PC-3 (cell line): ENCODE data around the gene DRD2.

Source experiments
- CTCF ChIP-seq: fragments of 300-600 bp; sonication (generic); conservative IDR thresholded peaks from 2 replicates; pipeline ENCODE4 v1.5.1; 2017; ENCODE audit warnings: antibody characterized with exemption, low read depth, mild to moderate bottlenecking, low read length
- EZH2phosphoT487 ChIP-seq: fragments of 300-600 bp; sonication (generic); IDR thresholded peaks from 2 replicates; pipeline ENCODE4 v1.6.1; 2018; ENCODE audit warnings: mild to moderate bottlenecking, antibody characterized with exemption, low read length, borderline replicate concordance

- no peak for TF ChIP-seq CTCF
- TF ChIP-seq EZH2phosphoT487 = no peak
Measured at GRCh38 chr11:113400631-113401230, 74.5 kb downstream of the DRD2 start.
